Loucy (cell line): ENCODE measurements around the gene EQTN.

Experiments
- H2AFZ ChIP-seq: fragments of 200-600 bp; sonication (generic); 2 replicates; pipeline ENCODE4 v1.6.0; 2016; ENCODE audit warnings: antibody characterized with exemption, mild to moderate bottlenecking, low read length, moderate library complexity
- H3F3A ChIP-seq: fragments of 200-600 bp; 2 replicates; pipeline ENCODE4 v1.6.0; 2016; ENCODE audit warnings: antibody characterized with exemption, low read depth, mild to moderate bottlenecking
- H3K27me3 ChIP-seq: fragments of 200-600 bp; sonication (generic); 2 replicates; pipeline ENCODE4 v1.6.1; 2014; ENCODE audit warnings: low read length, mild to moderate bottlenecking; ENCODE audit not compliant: insufficient read depth, poor library complexity, severe bottlenecking
- H3K36me3 ChIP-seq: fragments of 200-600 bp; sonication (generic); 2 replicates; pipeline ENCODE4 v1.6.1; 2016; ENCODE audit warnings: low read length; ENCODE audit not compliant: insufficient read depth
- H3K4me1 ChIP-seq: fragments of 200-600 bp; sonication (generic); 2 replicates; pipeline ENCODE4 v1.5.1; 2014; ENCODE audit warnings: low read length, mild to moderate bottlenecking; ENCODE audit not compliant: insufficient read depth, poor library complexity, severe bottlenecking
- H3K4me2 ChIP-seq: fragments of 200-600 bp; sonication (generic); 2 replicates; pipeline ENCODE4 v1.6.0; 2014; ENCODE audit warnings: antibody characterized with exemption, low read length, low read depth, mild to moderate bottlenecking; ENCODE audit not compliant: poor library complexity, severe bottlenecking
- H3K4me3 ChIP-seq: fragments of 200-600 bp; sonication (generic); 2 replicates; pipeline ENCODE4 v1.5.1; 2014; ENCODE audit warnings: low read length, mild to moderate bottlenecking, mixed read lengths; ENCODE audit not compliant: poor library complexity, severe bottlenecking
- H3K79me2 ChIP-seq: fragments of 200-600 bp; sonication (generic); 2 replicates; pipeline ENCODE4 v1.6.1; 2014; ENCODE audit warnings: low read length; ENCODE audit not compliant: insufficient read depth
- H3K9ac ChIP-seq: fragments of 200-600 bp; sonication (generic); 2 replicates; pipeline ENCODE4 v1.6.0; 2014; ENCODE audit warnings: mild to moderate bottlenecking, low read depth, low read length, moderate library complexity; ENCODE audit not compliant: poor library complexity, severe bottlenecking
- H3K9me2 ChIP-seq: fragments of 200-600 bp; sonication (generic); replicated peaks from 2 replicates; pipeline ENCODE4 v1.6.1; 2016; ENCODE audit warnings: low read depth, low read length, mixed read lengths
- H3K9me3 ChIP-seq: fragments of 200-600 bp; sonication (generic); 2 replicates; pipeline ENCODE4 v1.6.1; 2014; ENCODE audit warnings: mild to moderate bottlenecking, antibody characterized with exemption, low read length, low read depth; ENCODE audit not compliant: insufficient read depth
- H4K20me1 ChIP-seq: fragments of 200-600 bp; sonication (generic); 2 replicates; pipeline ENCODE4 v1.6.0; 2014; ENCODE audit warnings: antibody characterized with exemption, low read length, mild to moderate bottlenecking; ENCODE audit not compliant: insufficient read depth, poor library complexity, severe bottlenecking
- CTCF ChIP-seq: fragments of 200-600 bp; sonication (generic); conservative IDR thresholded peaks from 2 replicates; pipeline ENCODE4 v1.5.1; 2014; ENCODE audit warnings: mild to moderate bottlenecking, antibody characterized with exemption, low read length
- EZH2phosphoT487 ChIP-seq: fragments of 200-600 bp; IDR thresholded peaks from 2 replicates; pipeline ENCODE4 v1.6.1; 2018; ENCODE audit warnings: antibody characterized with exemption, mild to moderate bottlenecking, moderate library complexity, borderline replicate concordance

Gene EQTN

DNA sequence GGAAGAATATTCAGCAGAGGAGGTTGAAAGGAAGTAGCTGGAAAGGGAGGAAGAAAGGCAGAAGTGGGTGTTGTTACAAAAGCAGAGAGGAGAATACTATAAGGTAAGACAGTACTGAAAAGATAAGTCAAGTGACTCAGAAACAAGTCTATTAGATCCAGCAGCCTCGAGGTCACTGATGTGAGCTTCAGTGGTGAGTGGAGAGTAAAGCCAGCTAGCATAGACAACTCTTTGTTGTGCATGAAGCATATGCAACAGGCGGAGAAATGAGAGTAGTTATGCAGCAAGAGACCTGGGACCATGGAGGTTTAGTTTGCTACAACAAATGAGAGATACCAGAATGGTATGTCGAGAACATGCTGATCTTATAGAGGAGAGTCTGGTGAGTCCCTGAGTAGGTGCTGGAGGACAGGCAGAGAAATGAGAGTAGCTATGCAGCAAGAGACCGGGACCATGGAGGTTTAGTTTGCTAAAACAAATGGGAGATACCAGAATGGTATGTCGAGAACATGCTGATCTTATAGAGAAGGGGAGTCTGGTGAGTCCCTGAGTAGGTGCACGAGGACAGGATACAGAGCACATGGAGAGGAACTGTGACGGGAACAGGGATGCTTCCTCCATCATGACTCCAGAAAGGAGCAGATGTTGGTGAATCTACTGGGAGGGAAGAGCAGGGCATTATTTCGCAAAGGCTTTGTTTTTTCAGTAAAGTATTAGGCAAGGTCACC, 36.0 kb downstream of the EQTN start:
- Histone ChIP-seq H3K9ac (no peak overlapping the region), H3K4me2 (no peak overlapping the region), H3K79me2 (no peaks in the 10 kb centered on the region), H3K9me2 (no peaks in the 10 kb centered on the region), H3K36me3 (no peaks in the 10 kb centered on the region), H3K4me3 (no peak overlapping the region), H3F3A (no peaks in the 10 kb centered on the region), H3K9me3 (no peaks in the 10 kb centered on the region), H3K27me3 (no peaks in the 10 kb centered on the region), H2AFZ (no peak overlapping the region), H4K20me1 (no peaks in the 10 kb centered on the region), H3K4me1 (no peaks in the 10 kb centered on the region)
- TF ChIP-seq EZH2phosphoT487 (no peak), CTCF (no peak)

DNA sequence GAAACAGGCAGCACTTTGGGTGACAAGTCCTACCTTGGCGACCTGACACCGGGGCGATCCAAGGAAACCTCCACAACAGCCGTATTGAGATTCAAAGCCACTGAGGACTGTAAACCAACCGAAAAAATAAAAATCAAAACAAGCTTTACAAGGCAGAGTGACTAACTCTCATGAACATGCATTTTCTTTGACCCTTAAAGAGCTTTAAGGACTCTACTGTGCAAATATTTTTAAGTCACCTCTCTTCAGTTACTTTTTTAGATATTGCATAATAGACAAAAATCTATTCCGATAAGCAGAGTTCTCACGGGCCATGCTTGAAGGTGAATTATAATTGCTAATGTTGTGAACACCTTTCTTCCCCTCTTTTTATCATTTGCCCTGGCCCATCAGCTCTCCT, 38.3 kb downstream of the EQTN start:
- H3K4me1 ChIP-seq: no peaks in the 10 kb centered on the region
- no peaks in the 10 kb centered on the region for H3K27me3 ChIP-seq
- H2AFZ ChIP-seq: no peak overlapping the region
- no peak overlapping the region for H3K4me3 ChIP-seq
- no peak overlapping the region for H3K9ac ChIP-seq
- no peak for TF ChIP-seq EZH2phosphoT487
- no peak for TF ChIP-seq CTCF
- no peaks in the 10 kb centered on the region for H3K36me3 ChIP-seq
- H3K9me2 ChIP-seq: no peaks in the 10 kb centered on the region
- H3K4me2 ChIP-seq: no peak overlapping the region
- H4K20me1 ChIP-seq: no peaks in the 10 kb centered on the region
- no peaks in the 10 kb centered on the region for H3K9me3 ChIP-seq
- H3F3A ChIP-seq: no peaks in the 10 kb centered on the region
- H3K79me2 ChIP-seq: no peaks in the 10 kb centered on the region

GRCh38 chr9:27248702-27249101, 48.2 kb downstream of the EQTN start:
- Histone ChIP-seq H3K9me3 (no peaks in the 10 kb centered on the region), H3K79me2 (no peaks in the 10 kb centered on the region), H4K20me1 (no peaks in the 10 kb centered on the region), H3K4me1 (no peaks in the 10 kb centered on the region), H3K36me3 (no peaks in the 10 kb centered on the region), H2AFZ (no peak overlapping the region), H3K27me3 (no peaks in the 10 kb centered on the region), H3K9ac (no peak overlapping the region), H3K4me2 (no peak overlapping the region), H3K9me2 (no peaks in the 10 kb centered on the region), H3F3A (no peaks in the 10 kb centered on the region), H3K4me3 (no peak overlapping the region)
- TF ChIP-seq CTCF: no peak
- no peak for TF ChIP-seq EZH2phosphoT487
